K562 (cell line): ENCODE results near the gene DTNBP1. TPM values are rescaled to one million over a fixed set of nuclear protein-coding genes. Genes with fewer than 3 reads are reported as not detected.

Experiments used
- ATAC-seq: fragments of 200-7000 bp; cut with Tn5 transposase; 3 replicates; pipeline ENCODE4 v1.9.1; 2020; ENCODE audit warnings: moderate library complexity
- BruUV-seq: library from RNA; stranded (reverse); fragments of 400-500 nt; replicated peaks from 2 replicates; lab custom pipeline; 2021; lab: Mats Ljungman, UMichigan
- CTCF ChIA-PET: fragments of 300-600 bp; formaldehyde crosslinking; extraction: SDS; loops from one replicate; lab custom pipeline; 2021; ENCODE audit warnings: low intra/inter-chr PET ratio; lab: Yijun Ruan, JAX
- POLR2A ChIA-PET: fragments of 300-600, 350-650 bp; sonication (Branson Sonifier 250); formaldehyde crosslinking; extraction: SDS; loops from one replicate; lab custom pipeline; 2021; ENCODE audit warnings: antibody characterized with exemption, inconsistent platforms; lab: Yijun Ruan, JAX
- DNase-seq, 4 experiments: peaks; one replicate each; pipeline versions ENCODE4 v3.0.0 to v3.0.0-alpha.2; 2011 to 2018; ENCODE audit warnings: low spot score in 3 of 4, mixed read lengths in 3 of 4; ENCODE audit errors: extremely low read depth in 1 of 4
- FAIRE-seq: peaks from 2 replicates; lab custom pipeline; 2011; peaks lifted over from hg19 to GRCh38; lab: Jason Lieb, UNC
- H2AFZ ChIP-seq: 2 replicates; pipeline ENCODE4 v1.6.0; 2011; ENCODE audit warnings: low read depth, low read length, control low read depth, inconsistent platforms
- H3K27ac ChIP-seq: fragments of 200-600 bp; 3 replicates; pipeline ENCODE4 v1.8.0; 2011; ENCODE audit warnings: low read depth, mild to moderate bottlenecking, control low read depth, inconsistent platforms, low read length, moderate library complexity, mixed read lengths; ENCODE audit errors: extremely low read depth
- H3K27me3 ChIP-seq, 2 experiments: fragments of 300-600 bp in 1 of 2; 2 replicates in 1 of 2; 3 replicates in 1 of 2; pipeline versions ENCODE4 v1.6.0 to v1.8.0; 2011; ENCODE audit warnings: inconsistent platforms in 2 of 2, low read length in 2 of 2, mild to moderate bottlenecking in 1 of 2, mixed read lengths in 1 of 2, moderate library complexity in 1 of 2; ENCODE audit not compliant: control insufficient read depth in 2 of 2, insufficient read depth in 2 of 2
- H3K36me3 ChIP-seq: fragments of 300-600 bp; 3 replicates; pipeline ENCODE4 v1.8.0; 2011; ENCODE audit warnings: mild to moderate bottlenecking, low read length, inconsistent platforms; ENCODE audit not compliant: control insufficient read depth, insufficient read depth
- H3K4me1 ChIP-seq, 2 experiments: fragments of 200-600 bp in 1 of 2; replicated peaks in 1 of 2; 2 replicates in 1 of 2; 3 replicates in 1 of 2; pipeline versions ENCODE4 v1.5.1 to v1.8.0; 2011; ENCODE audit warnings: inconsistent platforms in 2 of 2, low read length in 2 of 2, mild to moderate bottlenecking in 1 of 2, mixed read lengths in 1 of 2, moderate library complexity in 1 of 2; ENCODE audit not compliant: control insufficient read depth in 2 of 2, insufficient read depth in 2 of 2
- H3K4me2 ChIP-seq: 2 replicates; pipeline ENCODE4 v1.6.1; 2011; ENCODE audit warnings: low read length, control low read depth, inconsistent platforms, mixed read lengths; ENCODE audit not compliant: insufficient read depth
- H3K4me3 ChIP-seq: fragments of 200-600 bp; sonication (generic), shearing (Covaris generic); 2 replicates; pipeline ENCODE4 v1.5.1; 2016; ENCODE audit warnings: control low read depth, inconsistent platforms
- H3K79me2 ChIP-seq: fragments of 200-600 bp; 3 replicates; pipeline ENCODE4 v1.8.0; 2011; ENCODE audit warnings: low read length, inconsistent platforms; ENCODE audit not compliant: control insufficient read depth, insufficient read depth
- H3K9ac ChIP-seq, 2 experiments: 2 replicates each; pipeline versions ENCODE4 v1.6.0 to v1.6.1; 2011; ENCODE audit warnings: low read depth in 2 of 2, low read length in 2 of 2, control low read depth in 1 of 2, inconsistent platforms in 1 of 2, mild to moderate bottlenecking in 1 of 2, mixed read lengths in 1 of 2; ENCODE audit not compliant: insufficient read depth in 1 of 2
- H3K9me1 ChIP-seq: one replicate; pipeline ENCODE4 v1.6.0; 2011; ENCODE audit warnings: inconsistent platforms, mild to moderate bottlenecking, low read length, moderate library complexity; ENCODE audit not compliant: control insufficient read depth, insufficient read depth
- H3K9me3 ChIP-seq: replicated peaks from 2 replicates; pipeline ENCODE4 v1.5.1; 2011; ENCODE audit warnings: low read depth, low read length, inconsistent platforms; ENCODE audit not compliant: control insufficient read depth, insufficient read depth
- H4K20me1 ChIP-seq: replicated peaks from 2 replicates; pipeline ENCODE4 v1.6.1; 2011; ENCODE audit warnings: low read length, inconsistent platforms, mixed read lengths; ENCODE audit not compliant: control insufficient read depth, insufficient read depth
- ARNT ChIP-seq, 2 experiments: fragments of 450-650 bp; IDR thresholded peaks; 2 replicates each; pipeline ENCODE4 v1.6.1; 2016; ENCODE audit warnings: mild to moderate bottlenecking in 1 of 2
- CBFB ChIP-seq: sonication (generic); formaldehyde crosslinking; IDR thresholded peaks from 2 replicates; pipeline ENCODE4 v1.4.0; 2020; ENCODE audit warnings: mild to moderate bottlenecking, missing genetic modification reagents
- E4F1 ChIP-seq: fragments of 250-450 bp; sonication (Bioruptor Pico); IDR thresholded peaks from 2 replicates; pipeline ENCODE4 v1.5.0; 2021; ENCODE audit warnings: mild to moderate bottlenecking, borderline replicate concordance
- GABPB1 ChIP-seq: sonication (generic); formaldehyde crosslinking; IDR thresholded peaks from 2 replicates; pipeline ENCODE4 v1.8.0; 2022; ENCODE audit warnings: mild to moderate bottlenecking, missing genetic modification reagents
- HMGN3 ChIP-seq: IDR thresholded peaks from 2 replicates; pipeline ENCODE4 v1.6.1; 2011; ENCODE audit warnings: borderline replicate concordance, low read depth, mild to moderate bottlenecking, mixed read lengths, low read length; ENCODE audit not compliant: insufficient read length; ENCODE audit errors: extremely low read depth
- HNRNPK ChIP-seq: fragments of 200-400 bp; formaldehyde crosslinking; IDR thresholded peaks from one replicate; pipeline ENCODE4 v1.6.1; 2018; ENCODE audit warnings: mild to moderate bottlenecking, low read depth, low read length; ENCODE audit not compliant: poor library complexity, severe bottlenecking
- SMARCA5 ChIP-seq: fragments of 450-650 bp; IDR thresholded peaks from 2 replicates; pipeline ENCODE4 v1.6.1; 2016
- SPI1 ChIP-seq: IDR thresholded peaks from 2 replicates; pipeline ENCODE4 v1.6.1; 2011; ENCODE audit warnings: low read depth, low read length, control low read depth, borderline replicate concordance
- TOE1 ChIP-seq, 2 experiments: fragments of 450-650 bp in 1 of 2; sonication (generic) in 1 of 2; formaldehyde crosslinking in 1 of 2; IDR thresholded peaks; 2 replicates each; pipeline versions ENCODE4 v1.7.1 to v1.8.0; 2016 to 2022; ENCODE audit warnings: borderline replicate concordance in 2 of 2, mild to moderate bottlenecking in 2 of 2, antibody characterized with exemption in 1 of 2, inconsistent platforms in 1 of 2, low read depth in 1 of 2, missing genetic modification reagents in 1 of 2, moderate library complexity in 1 of 2
- ZBED1 ChIP-seq: IDR thresholded peaks from 2 replicates; pipeline ENCODE4 v1.6.1; 2014
- ZNF395 ChIP-seq: fragments of 200-800 bp; sonication (Bioruptor generic); IDR thresholded peaks from 2 replicates; pipeline ENCODE4 v1.6.1; 2017; ENCODE audit warnings: missing genetic modification characterization, missing compliant biosample characterization
- ZNF695 ChIP-seq: fragments of 450-650 bp; formaldehyde crosslinking; IDR thresholded peaks from 2 replicates; pipeline ENCODE4 v1.4.0; 2020; ENCODE audit warnings: mild to moderate bottlenecking, moderate library complexity
- WGBS: fragments of 100-300 bp; shearing (Covaris generic); methylation state at CpG from one replicate; pipeline ENCODE4 v1.1.6; 2016; ENCODE audit warnings: low coverage, mixed read lengths; ENCODE audit not compliant: insufficient coverage; ENCODE audit errors: missing lambda C conversion rate; 5-methylcytosine and 5-hydroxymethylcytosine counted together
- in situ Hi-C: fragments of 300-500 bp; cut with MboI; formaldehyde crosslinking; loops from 4 replicates; pipeline ENCODE4 v1.15.0; 2018; ENCODE audit warnings: inconsistent platforms, mixed read lengths
- intact Hi-C: fragments of 100-400 bp; cut with micrococcal nuclease; formaldehyde crosslinking; loops from 2 replicates; pipeline ENCODE4 v1.14.2; 2022
- polyA plus RNA-seq, 8 experiments: library from polyadenylated mRNA; depleted of rRNA in 4 of 8; stranded (reverse) in 5 of 8; unstranded in 3 of 8; fragments of >200 nt; fragmentation: Nextera tagmentation in 2 of 8; fragmentation: Illumina TruSeq in 1 of 8; extraction: Ambion mirVana in 2 of 8; extraction: Trizol in 1 of 8; gene quantifications; 2 replicates each; pipeline versions ENCODE4 v1.2.1 to v1.2.3, GENCODE V29; 2011 to 2014; ENCODE audit warnings: inconsistent platforms in 1 of 8, missing spikeins in 1 of 8
- total RNA-seq, 7 experiments: library from RNA; depleted of rRNA in 6 of 7; stranded (reverse); fragments of >200 nt in 6 of 7; fragmentation: Illumina TruSeq in 2 of 7; extraction: Trizol in 2 of 7; gene quantifications; 2 replicates each; pipeline versions ENCODE4 v1.2.1 to v1.2.3, GENCODE V29; 2011 to 2021; ENCODE audit warnings: low replicate concordance in 1 of 7

DTNBP1 gene
- total and polyA plus RNA-seq, 9 of the 15 experiments (the other 6 are each of a cell fraction or from before 2014, with no cell fraction given) = 16.7 to 54.5 (median 21.4) TPM

- DNase-seq (no peak), FAIRE-seq (no peak)
- Histone ChIP-seq H3K4me2 (no peak overlapping the region), H2AFZ (no peak overlapping the region)
- POLR2A ChIA-PET = no interaction called here
- in situ Hi-C loops = no loop called here
- peak; percentile 38; the same call in 1 of the 2 replicates for TF ChIP-seq ZNF395
- TF ChIP-seq GABPB1 = no peak
- TF ChIP-seq CBFB (CRISPR knock-in tag) = no peak
- 0 out of 2 replicates have a peak, but pooled peaks have one; percentile 36 for TF ChIP-seq E4F1 (CRISPR knock-in tag)
- TF ChIP-seq ZBED1 = no peak
- TF ChIP-seq ZNF695 (CRISPR knock-in tag) = no peak
- no peak for TF ChIP-seq HNRNPK
- peak; percentile 52; the same call in 1 of the 2 replicates for TF ChIP-seq SPI1
- 0 out of 4 replicates have a peak, but pooled peaks of 1 of the 2 experiments have one; percentile 36 for TF ChIP-seq ARNT (IDR thresholded peaks at IDR 0.05)
- peak; percentile 25; the same call in 1 of the 2 replicates for TF ChIP-seq SMARCA5
- TF ChIP-seq TOE1 (IDR thresholded peaks at IDR 0.05; ENCODE audit: borderline replicate concordance) = no peak
- no peak for TF ChIP-seq TOE1 (CRISPR knock-in tag; IDR thresholded peaks at IDR 0.05; ENCODE audit: borderline replicate concordance, low read depth)
- TF ChIP-seq HMGN3 = no peak
- TF ChIP-seq, all 486 proteins: peak for 5
- no peaks in the 10 kb centered on the region for H4K20me1 ChIP-seq
- peak overlapping the region in 1 of 2 experiments; percentile 6; a peak in 1 of 4 replicates for H3K9ac ChIP-seq
- intact Hi-C loops = loop anchor here (5.0 kb wide), 1 partner anchor 541 kb away; no protein-coding TSS in a partner anchor
- peaks cover 20% of the 10 kb centered on the region; the same call in 2 of the 3 replicates for H3K36me3 ChIP-seq
- peaks cover 5 to 28% of the 10 kb centered on the region in 2 experiments; a peak in 4 of 5 replicates for H3K4me1 ChIP-seq
- 70% methylated on average over 2 of the region's 2 CpGs for WGBS
- H3K79me2 ChIP-seq = peaks cover 5% of the 10 kb centered on the region; the same call in 2 of the 3 replicates
- peak overlapping the region; percentile 13; the same call in 1 of the 3 replicates for H3K27ac ChIP-seq
- BruUV-seq = no TSS peak
- no peak overlapping the region for H3K4me3 ChIP-seq
- no peaks in the 10 kb centered on the region for H3K27me3 ChIP-seq
- no peaks in the 10 kb centered on the region for H3K9me1 ChIP-seq
- peak; percentile 37 for ATAC-seq
- H3K9me3 ChIP-seq = no peaks in the 10 kb centered on the region
- CTCF ChIA-PET = no interaction called here
Measured at GRCh38 chr6:15627821-15628220, 35.0 kb downstream of the DTNBP1 start.
